WTC11 (cell line): ENCODE data around the gene ASIC2.

Source experiments
- ATF3 ChIP-seq: sonication (generic); formaldehyde crosslinking; conservative IDR thresholded peaks from 2 replicates; pipeline ENCODE4 v1.8.1; 2022; ENCODE audit warnings: mild to moderate bottlenecking, missing genetic modification reagents
- CBFB ChIP-seq: sonication (generic); formaldehyde crosslinking; IDR thresholded peaks from 2 replicates; pipeline ENCODE4 v1.8.1; 2022; ENCODE audit warnings: mild to moderate bottlenecking, low read depth, missing genetic modification reagents
- CDX4 ChIP-seq: fragments of 250-450 bp; sonication (Bioruptor Pico); IDR thresholded peaks from 2 replicates; pipeline ENCODE4 v1.9.0; 2021; ENCODE audit warnings: moderate library complexity, mild to moderate bottlenecking, inconsistent platforms, borderline replicate concordance
- CTCF ChIP-seq: fragments of 200-600 bp; IDR thresholded peaks from 2 replicates; pipeline ENCODE4 v1.8.0; 2022; ENCODE audit warnings: antibody characterized with exemption
- FOXK1 ChIP-seq: sonication (generic); formaldehyde crosslinking; IDR thresholded peaks from 2 replicates; pipeline ENCODE4 v1.8.0; 2022; ENCODE audit warnings: mild to moderate bottlenecking, moderate library complexity, missing genetic modification reagents
- IRF1 ChIP-seq: sonication (generic); formaldehyde crosslinking; IDR thresholded peaks from 2 replicates; pipeline ENCODE4 v1.8.0; 2023; ENCODE audit warnings: missing genetic modification reagents
- JUN ChIP-seq: sonication (generic); formaldehyde crosslinking; IDR thresholded peaks from 2 replicates; pipeline ENCODE4 v1.8.0; 2023; ENCODE audit warnings: mild to moderate bottlenecking, missing genetic modification reagents
- MLX ChIP-seq: sonication (generic); formaldehyde crosslinking; IDR thresholded peaks from 2 replicates; pipeline ENCODE4 v1.8.1; 2023; ENCODE audit warnings: mild to moderate bottlenecking, missing genetic modification reagents, moderate library complexity
- SP1 ChIP-seq: sonication (generic); formaldehyde crosslinking; conservative IDR thresholded peaks from 2 replicates; pipeline ENCODE4 v1.8.1; 2022; ENCODE audit warnings: missing genetic modification reagents
- TEAD4 ChIP-seq: sonication (generic); formaldehyde crosslinking; IDR thresholded peaks from 2 replicates; pipeline ENCODE4 v1.8.0; 2022; ENCODE audit warnings: mild to moderate bottlenecking, missing genetic modification reagents

GRCh38 chr17:33214996-33215395 lies 78.1 kb downstream of the ASIC2 start:
- TF ChIP-seq TEAD4 (CRISPR knock-in tag) (no peak), IRF1 (CRISPR knock-in tag) (no peak), CDX4 (CRISPR knock-in tag) (no peak), CTCF (no peak), ATF3 (CRISPR knock-in tag) (no peak), JUN (CRISPR knock-in tag) (no peak), FOXK1 (CRISPR knock-in tag) (no peak), SP1 (CRISPR knock-in tag) (no peak), MLX (CRISPR knock-in tag) (no peak), CBFB (CRISPR knock-in tag) (no peak)
